H54 (cell line): ENCODE results near the gene KCNC3.
A peak's percentile ranks its signal among the peaks of the same experiment; 100 is the strongest.
"Not testable (repeated sequence)": the region's sequence is repeated elsewhere in the genome, so short reads cannot be mapped to it uniquely, and the experiment has no call there.

Source experiments
- DNase-seq: peaks from one replicate; pipeline ENCODE4 v3.0.0; 2011; ENCODE audit warnings: low spot score, mixed read lengths; ENCODE audit not compliant: insufficient read length
- FAIRE-seq: peaks from 3 replicates; lab custom pipeline; 2011; peaks lifted over from hg19 to GRCh38; lab: Jason Lieb, UNC
- POLR2A ChIP-seq: IDR thresholded peaks from 2 replicates; pipeline ENCODE4 v1.6.1; 2011; ENCODE audit warnings: low read depth, mild to moderate bottlenecking, low read length

Gene KCNC3

GRCh38 chr19:50334741-50335421 is 5.7 kb upstream of the KCNC3 start:
- no peak for FAIRE-seq

GRCh38 chr19:50333737-50334617 is 4.8 kb upstream of the KCNC3 start:
- no peak for FAIRE-seq
- DNase-seq, result peak; percentile 99
- peak; percentile 88 for TF ChIP-seq POLR2A

More at GRCh38 chr19:50334741-50335421, 5.7 kb upstream of the KCNC3 start:
- no peak for DNase-seq
- no peak for TF ChIP-seq POLR2A

- no peak for TF ChIP-seq POLR2A
- peak; percentile 98 for DNase-seq
- no peak for FAIRE-seq
These were observed 4.1 kb upstream of the KCNC3 start for GRCh38 chr19:50333235-50333736.

GRCh38 chr19:50332244-50333038 is 3.3 kb upstream of the KCNC3 start:
- TF ChIP-seq POLR2A, result no peak
- FAIRE-seq (no peak), DNase-seq (no peak)

GRCh38 chr19:50331994-50332243 is 2.7 kb upstream of the KCNC3 start:
- TF ChIP-seq POLR2A, result no peak

GRCh38 chr19:50331221-50331993 is 2.2 kb upstream of the KCNC3 start:
- no peak for DNase-seq
- no peak for TF ChIP-seq POLR2A
- FAIRE-seq, result no peak

More at GRCh38 chr19:50331994-50332243, 2.7 kb upstream of the KCNC3 start:
- no peak for FAIRE-seq
- no peak for DNase-seq

- no peak for TF ChIP-seq POLR2A
- peak; percentile 92 for DNase-seq
- FAIRE-seq, result no peak
These were observed 1.3 kb upstream of the KCNC3 start for GRCh38 chr19:50330365-50331078.

- DNase-seq, FAIRE-seq: not testable (repeated sequence)
These were observed 733 bp upstream of the KCNC3 start for GRCh38 chr19:50329926-50330294.

- TF ChIP-seq POLR2A, result peak; percentile 52
- DNase-seq (no peak), FAIRE-seq (no peak)
These were observed 368 bp downstream of the KCNC3 start for GRCh38 chr19:50328873-50329145.

GRCh38 chr19:50328224-50328872 is 829 bp downstream of the KCNC3 start:
- DNase-seq (no peak), FAIRE-seq (no peak)

GRCh38 chr19:50327461-50328223 is 1.5 kb downstream of the KCNC3 start:
- FAIRE-seq (no peak), DNase-seq (no peak)
- TF ChIP-seq POLR2A, result no peak

More at GRCh38 chr19:50328224-50328872, 829 bp downstream of the KCNC3 start:
- TF ChIP-seq POLR2A, result no peak

GRCh38 chr19:50327013-50327412 is 2.2 kb downstream of the KCNC3 start:
- FAIRE-seq (no peak), DNase-seq (no peak)
- no peak for TF ChIP-seq POLR2A
